A549 (cell line): ENCODE data around the gene REM1. TPM values are rescaled to one million over a fixed set of nuclear protein-coding genes. Genes with fewer than 3 reads are reported as not detected.

Source experiments
- ATAC-seq, 2 experiments: fragments of 200-7000 bp in 1 of 2; fragments of >200 bp in 1 of 2; cut with Nextera tagmentation in 1 of 2; cut with Tn5 transposase in 1 of 2; 3 replicates each; pipeline versions ENCODE4 v1.8.0 to v1.9.1; 2018 to 2020; ENCODE audit warnings: mild to moderate bottlenecking in 1 of 2, moderate library complexity in 1 of 2
- CTCF ChIA-PET: fragments of 300-600 bp; sonication (Branson Sonifier 250); formaldehyde crosslinking; extraction: SDS; loops from one replicate; lab custom pipeline; 2021; ENCODE audit warnings: antibody characterized with exemption, inconsistent platforms; lab: Yijun Ruan, JAX
- POLR2A ChIA-PET: fragments of 350-600 bp; formaldehyde crosslinking; extraction: SDS; loops from one replicate; lab custom pipeline; 2021; ENCODE audit warnings: antibody characterized with exemption, inconsistent platforms; lab: Yijun Ruan, JAX
- DNase-seq, 2 experiments: peaks; one replicate each; pipeline versions ENCODE4 v3.0.0 to v3.0.0-alpha.2; 2011 to 2016; ENCODE audit warnings: low read depth in 1 of 2, low spot score in 1 of 2
- FAIRE-seq: peaks from 2 replicates; lab custom pipeline; 2011; peaks lifted over from hg19 to GRCh38; lab: Jason Lieb, UNC
- H3K27ac ChIP-seq, 2 experiments: fragments of >200 bp; sonication (Bioruptor Twin); formaldehyde crosslinking; 3 replicates each; pipeline ENCODE4 v1.5.1; 2016 to 2017
- H3K4me1 ChIP-seq: fragments of >200 bp; sonication (Bioruptor Twin); formaldehyde crosslinking; 3 replicates; pipeline ENCODE4 v1.6.1; 2016
- H3K4me2 ChIP-seq: fragments of >200 bp; sonication (Bioruptor Twin); formaldehyde crosslinking; 3 replicates; pipeline ENCODE4 v1.6.1; 2016
- H3K4me3 ChIP-seq: fragments of >200 bp; sonication (Bioruptor Twin); formaldehyde crosslinking; 3 replicates; pipeline ENCODE4 v1.5.1; 2016
- H3K9me3 ChIP-seq: fragments of >200 bp; sonication (Bioruptor Twin); formaldehyde crosslinking; 3 replicates; pipeline ENCODE4 v1.6.1; 2016
- BCL3 ChIP-seq: fragments of >200 bp; sonication (Bioruptor Twin); formaldehyde crosslinking; IDR thresholded peaks from 3 replicates; pipeline ENCODE4 v1.6.1; 2016
- CEBPB ChIP-seq, 2 experiments: fragments of >200 bp in 1 of 2; sonication (Bioruptor Twin) in 1 of 2; formaldehyde crosslinking in 1 of 2; IDR thresholded peaks; 2 replicates each; pipeline ENCODE4 v1.6.1; 2012 to 2016
- CTCF ChIP-seq: fragments of >200 bp; sonication (Bioruptor Twin); formaldehyde crosslinking; IDR thresholded peaks from 3 replicates; pipeline ENCODE4 v1.5.1; 2016
- EHF ChIP-seq: fragments of 250-450 bp; sonication (Bioruptor Pico); IDR thresholded peaks from 2 replicates; pipeline ENCODE4 v1.5.0; 2020; ENCODE audit warnings: mild to moderate bottlenecking
- EHMT2 ChIP-seq: fragments of 200-600 bp; sonication (generic); IDR thresholded peaks from 2 replicates; pipeline ENCODE4 v1.6.1; 2016; ENCODE audit warnings: antibody characterized with exemption, low read depth, mild to moderate bottlenecking, moderate library complexity
- FOSB ChIP-seq: fragments of 250-450 bp; sonication (Bioruptor Pico); IDR thresholded peaks from 2 replicates; pipeline ENCODE4 v1.5.0; 2020; ENCODE audit warnings: mild to moderate bottlenecking, moderate library complexity
- FOSL2 ChIP-seq, 2 experiments: fragments of 450-650 bp in 1 of 2; fragments of >200 bp in 1 of 2; sonication (Bioruptor Twin) in 1 of 2; formaldehyde crosslinking; IDR thresholded peaks; 2 replicates each; pipeline versions ENCODE4 v1.5.0 to v1.6.1; 2016 to 2020; ENCODE audit warnings: mild to moderate bottlenecking in 1 of 2, moderate library complexity in 1 of 2
- HEYL ChIP-seq: fragments of 250-450 bp; sonication (Bioruptor Pico); IDR thresholded peaks from 2 replicates; pipeline ENCODE4 v1.8.0; 2021; ENCODE audit warnings: mild to moderate bottlenecking, moderate library complexity
- HOXB5 ChIP-seq: fragments of 250-450 bp; sonication (Bioruptor Pico); IDR thresholded peaks from 2 replicates; pipeline ENCODE4 v1.5.0; 2020; ENCODE audit warnings: mild to moderate bottlenecking, moderate library complexity
- JUN ChIP-seq, 2 experiments: fragments of >200 bp; sonication (Bioruptor Twin); formaldehyde crosslinking; IDR thresholded peaks; 2 replicates in 1 of 2; 3 replicates in 1 of 2; pipeline ENCODE4 v1.6.1; 2016 to 2017
- JUNB ChIP-seq: fragments of >200 bp; sonication (Bioruptor Twin); formaldehyde crosslinking; IDR thresholded peaks from 2 replicates; pipeline ENCODE4 v1.6.1; 2016
- KDM5A ChIP-seq: fragments of 200-600 bp; sonication (generic); IDR thresholded peaks from 2 replicates; pipeline ENCODE4 v1.6.1; 2016; ENCODE audit warnings: antibody characterized with exemption, mild to moderate bottlenecking
- MAFK ChIP-seq: fragments of 450-650 bp; IDR thresholded peaks from 2 replicates; pipeline ENCODE4 v1.6.1; 2014; ENCODE audit not compliant: partially characterized antibody
- MAZ ChIP-seq: fragments of 150-350 bp; IDR thresholded peaks from 2 replicates; pipeline ENCODE4 v1.6.1; 2014; ENCODE audit warnings: antibody characterized with exemption, low read depth, low read length, borderline replicate concordance
- NFE2L2 ChIP-seq: fragments of 150-350 bp; conservative IDR thresholded peaks from 2 replicates; pipeline ENCODE4 v1.6.1; 2014; ENCODE audit warnings: low read length
- NR3C1 ChIP-seq: fragments of >200 bp; sonication (Bioruptor Twin); formaldehyde crosslinking; IDR thresholded peaks from 3 replicates; pipeline ENCODE4 v1.6.1; 2017
- PBX3 ChIP-seq: IDR thresholded peaks from 2 replicates; pipeline ENCODE4 v1.6.1; 2012
- POLR2A ChIP-seq: IDR thresholded peaks from 2 replicates; pipeline ENCODE4 v1.6.1; 2012; ENCODE audit warnings: mild to moderate bottlenecking, low read length
- RARB ChIP-seq: fragments of 250-450 bp; sonication (Bioruptor Pico); IDR thresholded peaks from 2 replicates; pipeline ENCODE4 v1.8.0; 2021; ENCODE audit warnings: mild to moderate bottlenecking, moderate library complexity
- SREBF2 ChIP-seq: fragments of 450-650 bp; IDR thresholded peaks from 2 replicates; pipeline ENCODE4 v1.6.1; 2014; ENCODE audit warnings: mild to moderate bottlenecking, moderate library complexity
- ZC3H11A ChIP-seq: fragments of 450-650 bp; IDR thresholded peaks from 2 replicates; pipeline ENCODE4 v1.6.1; 2014; ENCODE audit warnings: antibody characterized with exemption, mild to moderate bottlenecking
- ZNF302 ChIP-seq: fragments of 250-450 bp; sonication (Bioruptor Pico); IDR thresholded peaks from 2 replicates; pipeline ENCODE4 v1.9.0; 2021; ENCODE audit warnings: inconsistent platforms, mild to moderate bottlenecking, moderate library complexity
- ZSCAN20 ChIP-seq: fragments of 250-450 bp; sonication (Bioruptor Pico); IDR thresholded peaks from 2 replicates; pipeline ENCODE4 v1.8.0; 2022; ENCODE audit warnings: mild to moderate bottlenecking, moderate library complexity
- WGBS: methylation state at CpG from one replicate; pipeline ENCODE4 v1.1.6; 2017; ENCODE audit errors: missing lambda C conversion rate; 5-methylcytosine and 5-hydroxymethylcytosine counted together
- polyA plus RNA-seq, 4 experiments: library from polyadenylated mRNA; depleted of rRNA in 3 of 4; stranded (reverse); fragments of >200 nt; fragmentation: RNase III in 1 of 4; extraction: RNeasy Plus Mini Kit Qiagen cat#74134 plus additional on column Dnase treatment in 1 of 4; gene quantifications; 2 replicates in 3 of 4; 3 replicates in 1 of 4; pipeline ENCODE4 v1.2.3, GENCODE V29; 2011 to 2017

REM1 gene
- polyA plus RNA-seq, 2 of the 4 experiments (the other 2 are of a cell fraction), result not detected

- ATAC-seq (no peak), DNase-seq (no peak), FAIRE-seq (no peak)
- ChIA-PET CTCF (interaction anchor here (1.0 to 1.7 kb wide), 4 partner anchors 13 to 96 kb away, joined by 3 to 9 read pairs (median 4); no protein-coding TSS in a partner anchor), POLR2A (no interaction called here)
- Histone ChIP-seq H3K4me2 (peak overlapping the region; percentile 99), H3K4me1 (peaks cover 26% of the 10 kb centered on the region), H3K27ac (peak overlapping the region; percentile 0 to 96; a peak in 4 of 6 replicates), H3K9me3 (no peaks in the 10 kb centered on the region), H3K4me3 (peak overlapping the region; percentile 74; the same call in 1 of the 3 replicates)
- 96% methylated on average over 4 of the region's 4 CpGs for whole genome bisulfite sequencing
- no peak for TF ChIP-seq PBX3
- TF ChIP-seq JUNB, result no peak
- TF ChIP-seq ZNF302 (CRISPR knock-in tag), result no peak
- no peak for TF ChIP-seq ZC3H11A
- TF ChIP-seq EHMT2, result no peak
- TF ChIP-seq CTCF, result no peak
Observed at GRCh38 chr20:31516166-31516565, 41.1 kb downstream of the REM1 start.

- DNase-seq (no peak), FAIRE-seq (no peak), ATAC-seq (no peak)
- WGBS, result 94% methylated on average over 2 of the region's 2 CpGs
- H3K9me3 ChIP-seq, result no peaks in the 10 kb centered on the region
- ChIA-PET POLR2A (no interaction called here), CTCF (interaction anchor here (1.1 to 1.6 kb wide), 2 partner anchors 13 to 41 kb away, joined by 4 to 5 read pairs; no protein-coding TSS in a partner anchor)
- H3K27ac ChIP-seq, result peak overlapping the region; percentile 50 to 64; a peak in 4 of 6 replicates
- TF ChIP-seq MAFK (no peak), FOSL2 (IDR thresholded peaks at IDR 0.05) (no peak), FOSL2 (CRISPR knock-in tag; IDR thresholded peaks at IDR 0.05) (no peak), EHF (CRISPR knock-in tag) (no peak), POLR2A (no peak), JUN (IDR thresholded peaks at IDR 0.05) (no peak), EHMT2 (no peak), NR3C1 (no peak), CEBPB (IDR thresholded peaks at IDR 0.05) (no peak), HEYL (CRISPR knock-in tag) (no peak), HOXB5 (CRISPR knock-in tag) (no peak), BCL3 (no peak), SREBF2 (no peak), JUNB (no peak), KDM5A (no peak), ZSCAN20 (no peak), FOSB (CRISPR knock-in tag) (no peak), MAZ (no peak), RARB (CRISPR knock-in tag) (no peak), NFE2L2 (no peak), ZNF302 (CRISPR knock-in tag) (no peak)
- H3K4me2 ChIP-seq, result peak overlapping the region; percentile 99
- 0 out of 3 replicates have a peak overlapping the region, but pooled peaks have one; percentile 14 for H3K4me3 ChIP-seq
- peaks cover 26% of the 10 kb centered on the region for H3K4me1 ChIP-seq
Observed at GRCh38 chr20:31516651-31517050, 41.6 kb downstream of the REM1 start.
